ENCODE data around the gene ZEB2. TPM values are rescaled to one million over a fixed set of nuclear protein-coding genes. Genes with fewer than 3 reads are reported as not detected.

ZEB2 gene
- total RNA-seq, 2 donors from 2014 or later: 22.5 to 58.2 TPM

DNA sequence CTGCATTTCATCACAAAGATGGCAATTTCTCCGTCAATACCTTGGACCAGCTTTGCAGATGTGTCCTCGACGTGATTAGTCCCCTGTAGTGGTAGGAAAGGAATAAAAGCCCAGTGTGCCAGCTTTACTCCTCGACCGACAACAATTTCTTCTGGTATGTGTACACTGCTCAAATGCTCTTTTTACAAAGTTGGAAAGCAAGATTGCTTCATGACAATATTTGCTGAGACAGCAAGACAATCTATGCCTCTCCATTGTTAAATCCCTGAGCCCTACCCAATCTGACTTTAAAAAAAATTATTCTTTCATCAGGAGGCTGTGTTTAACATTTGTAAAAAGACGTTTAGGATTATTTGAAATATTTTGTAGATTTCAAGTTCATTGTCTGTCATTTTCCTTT, 27.6 kb upstream of the ZEB2 start:
- peaks cover 4% of the 10 kb centered on the region for H3K4me1 Mint-ChIP-seq (ENCODE audit: low read depth)
- DNase-seq (no peak), ATAC-seq (replicated peaks in 1 of 2) (no peak)

DNA sequence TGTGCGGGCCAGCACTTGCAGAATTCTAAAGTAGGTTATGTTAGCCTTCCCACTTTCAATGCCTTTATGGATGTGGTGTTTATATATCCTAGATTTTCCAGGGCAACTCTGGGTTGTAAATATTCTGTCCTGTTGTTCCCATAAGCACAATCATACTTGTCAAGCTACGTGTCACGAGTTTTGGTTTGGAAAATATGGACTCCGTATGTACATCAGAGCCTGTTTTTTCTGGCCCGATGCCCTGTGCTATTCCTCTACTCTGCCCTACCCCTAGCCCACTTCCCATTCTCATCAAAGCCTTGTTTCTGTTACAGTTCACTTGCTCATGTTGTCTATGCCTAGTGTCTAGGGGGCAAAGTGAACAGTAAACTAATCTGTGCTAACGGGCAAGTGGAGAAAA, 27.0 kb upstream of the ZEB2 start:
- no peaks in the 10 kb centered on the region for H3K9me3 Mint-ChIP-seq
- H3K27me3 Mint-ChIP-seq (ENCODE audit: low read depth): peaks cover 20% of the 10 kb centered on the region
- H3K4me1 Mint-ChIP-seq (ENCODE audit: low read depth): peaks cover 4% of the 10 kb centered on the region

More for the DNA sequence above, 27.6 kb upstream of the ZEB2 start:
- no peak overlapping the region for H3K4me3 Mint-ChIP-seq
- no peaks in the 10 kb centered on the region for H3K9me3 Mint-ChIP-seq
- peaks cover 20% of the 10 kb centered on the region for H3K27me3 Mint-ChIP-seq (ENCODE audit: low read depth)
- no peaks in the 10 kb centered on the region for H3K36me3 Mint-ChIP-seq (ENCODE audit: insufficient read depth in 2 of 2)
- no peak overlapping the region for H3K27ac Mint-ChIP-seq

GRCh38 chr2:144545787-144546186, 25.9 kb upstream of the ZEB2 start:
- peaks cover 4% of the 10 kb centered on the region for H3K4me1 Mint-ChIP-seq (ENCODE audit: low read depth)
- H3K27me3 Mint-ChIP-seq (ENCODE audit: low read depth): peaks cover 28% of the 10 kb centered on the region
- no peaks in the 10 kb centered on the region for H3K36me3 Mint-ChIP-seq (ENCODE audit: insufficient read depth in 2 of 2)
- no peaks in the 10 kb centered on the region for H3K9me3 Mint-ChIP-seq
- DNase-seq: no peak
- H3K27ac Mint-ChIP-seq: peak overlapping the region; percentile 28
- no peak for ATAC-seq (replicated peaks in 1 of 2)
- no peak overlapping the region for H3K4me3 Mint-ChIP-seq

More for the DNA sequence above, 27.0 kb upstream of the ZEB2 start:
- Mint-ChIP-seq H3K36me3 (ENCODE audit: insufficient read depth in 2 of 2) (no peaks in the 10 kb centered on the region), H3K4me3 (no peak overlapping the region), H3K27ac (no peak overlapping the region)
- DNase-seq (no peak), ATAC-seq (replicated peaks in 1 of 2) (no peak)

GRCh38 chr2:144544053-144544452, 24.1 kb upstream of the ZEB2 start:
- no peak for DNase-seq
- Mint-ChIP-seq H3K9me3 (no peaks in the 10 kb centered on the region), H3K27me3 (ENCODE audit: low read depth) (peaks cover 28% of the 10 kb centered on the region), H3K4me3 (no peak overlapping the region), H3K36me3 (ENCODE audit: insufficient read depth in 2 of 2) (no peaks in the 10 kb centered on the region), H3K4me1 (ENCODE audit: low read depth) (peaks cover 4% of the 10 kb centered on the region), H3K27ac (no peak overlapping the region)
- no peak for ATAC-seq (replicated peaks in 1 of 2)

GRCh38 chr2:144541396-144541795, 21.5 kb upstream of the ZEB2 start:
- H3K4me3 Mint-ChIP-seq: no peak overlapping the region
- no peak for ATAC-seq (replicated peaks in 1 of 2)
- H3K36me3 Mint-ChIP-seq (ENCODE audit: insufficient read depth in 2 of 2): no peaks in the 10 kb centered on the region
- no peak overlapping the region for H3K27ac Mint-ChIP-seq
- H3K4me1 Mint-ChIP-seq (ENCODE audit: low read depth): no peaks in the 10 kb centered on the region
- no peaks in the 10 kb centered on the region for H3K9me3 Mint-ChIP-seq
- no peak for DNase-seq
- H3K27me3 Mint-ChIP-seq (ENCODE audit: low read depth): peaks cover 21% of the 10 kb centered on the region

GRCh38 chr2:144539289-144539782, 19.4 kb upstream of the ZEB2 start:
- Mint-ChIP-seq H3K27me3 (ENCODE audit: low read depth) (peaks cover 22% of the 10 kb centered on the region), H3K36me3 (ENCODE audit: insufficient read depth in 2 of 2) (no peaks in the 10 kb centered on the region), H3K4me1 (ENCODE audit: low read depth) (no peaks in the 10 kb centered on the region), H3K9me3 (no peaks in the 10 kb centered on the region), H3K4me3 (no peak overlapping the region), H3K27ac (no peak overlapping the region)
- ATAC-seq (replicated peaks in 1 of 2) (no peak), DNase-seq (no peak)

- Mint-ChIP-seq H3K9me3 (no peaks in the 10 kb centered on the region), H3K36me3 (ENCODE audit: insufficient read depth in 2 of 2) (no peaks in the 10 kb centered on the region), H3K4me1 (ENCODE audit: low read depth) (no peaks in the 10 kb centered on the region), H3K4me3 (no peak overlapping the region), H3K27me3 (ENCODE audit: low read depth) (peaks cover 30% of the 10 kb centered on the region), H3K27ac (peak overlapping the region; percentile 89)
- no peak for DNase-seq
- ATAC-seq (replicated peaks in 1 of 2): peak; percentile 60 to 76
Measured at GRCh38 chr2:144535300-144535699, 15.4 kb upstream of the ZEB2 start.

DNA sequence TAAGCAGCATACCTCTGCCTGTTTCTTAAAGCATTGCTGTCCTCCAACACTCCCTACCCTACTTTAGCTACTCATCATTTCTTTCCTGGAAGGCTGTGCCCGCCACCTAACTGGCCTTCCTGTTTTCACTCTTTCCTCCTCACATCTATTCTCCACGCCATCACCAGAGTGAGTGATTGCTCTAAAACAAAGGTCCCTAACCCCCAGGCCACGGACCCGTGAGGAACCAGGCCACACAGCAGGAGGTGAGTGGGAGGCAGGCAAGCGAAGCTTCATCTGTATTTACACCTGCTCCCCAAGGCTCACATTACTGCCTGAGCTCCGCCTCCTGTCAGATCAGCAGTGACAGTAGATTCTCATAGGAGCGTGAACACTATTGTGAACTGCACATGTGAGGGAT, 13.3 kb upstream of the ZEB2 start:
- H3K4me3 Mint-ChIP-seq: no peak overlapping the region
- H3K27me3 Mint-ChIP-seq (ENCODE audit: low read depth): peaks cover 41% of the 10 kb centered on the region
- H3K36me3 Mint-ChIP-seq (ENCODE audit: insufficient read depth in 2 of 2): no peaks in the 10 kb centered on the region
- DNase-seq (no peak), ATAC-seq (replicated peaks in 1 of 2) (no peak)
- H3K9me3 Mint-ChIP-seq: no peaks in the 10 kb centered on the region
- H3K27ac Mint-ChIP-seq: no peak overlapping the region
- no peaks in the 10 kb centered on the region for H3K4me1 Mint-ChIP-seq (ENCODE audit: low read depth)

- ATAC-seq (replicated peaks in 1 of 2) (no peak), DNase-seq (no peak)
- Mint-ChIP-seq H3K9me3 (no peaks in the 10 kb centered on the region), H3K36me3 (ENCODE audit: insufficient read depth in 2 of 2) (no peaks in the 10 kb centered on the region), H3K27ac (no peak overlapping the region), H3K27me3 (ENCODE audit: low read depth) (peaks cover 58% of the 10 kb centered on the region), H3K4me1 (ENCODE audit: low read depth) (no peaks in the 10 kb centered on the region), H3K4me3 (no peak overlapping the region)
Measured at GRCh38 chr2:144530596-144530995, 10.7 kb upstream of the ZEB2 start.

- ATAC-seq (replicated peaks in 1 of 2) (no peak), DNase-seq (no peak)
- no peak overlapping the region for H3K27ac Mint-ChIP-seq
- no peaks in the 10 kb centered on the region for H3K36me3 Mint-ChIP-seq (ENCODE audit: insufficient read depth in 2 of 2)
- no peaks in the 10 kb centered on the region for H3K9me3 Mint-ChIP-seq
- no peak overlapping the region for H3K4me3 Mint-ChIP-seq
- H3K4me1 Mint-ChIP-seq (ENCODE audit: low read depth): no peaks in the 10 kb centered on the region
- peaks cover 63% of the 10 kb centered on the region for H3K27me3 Mint-ChIP-seq (ENCODE audit: low read depth)
Measured at GRCh38 chr2:144529841-144530240, 9.9 kb upstream of the ZEB2 start.

DNA sequence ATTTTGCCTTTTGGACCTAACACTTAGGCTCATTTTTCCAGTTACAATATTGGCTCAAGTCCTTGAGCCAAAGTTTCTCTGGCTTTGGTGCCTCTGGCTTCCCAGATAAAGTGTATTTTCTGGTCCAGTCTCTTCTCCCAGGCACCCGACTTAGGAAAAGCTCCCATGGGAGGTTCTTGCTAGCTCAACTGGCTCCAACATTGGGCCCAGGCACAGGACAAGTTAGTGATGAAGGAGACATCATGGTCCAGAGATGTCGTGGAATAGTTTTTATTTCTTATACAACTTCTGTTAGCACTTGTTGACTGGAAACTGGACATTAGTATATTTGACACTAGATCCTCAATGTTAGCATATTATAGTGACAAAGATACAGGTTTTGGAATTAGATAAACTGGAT, 8.2 kb upstream of the ZEB2 start:
- no peak overlapping the region for H3K4me3 Mint-ChIP-seq
- peaks cover 0 to 2% of the 10 kb centered on the region in 2 donors for H3K36me3 Mint-ChIP-seq (ENCODE audit: insufficient read depth in 2 of 2)
- DNase-seq (no peak), ATAC-seq (replicated peaks in 1 of 2) (no peak)
- H3K9me3 Mint-ChIP-seq: no peaks in the 10 kb centered on the region
- no peak overlapping the region for H3K27ac Mint-ChIP-seq
- peaks cover 7% of the 10 kb centered on the region for H3K4me1 Mint-ChIP-seq (ENCODE audit: low read depth)
- H3K27me3 Mint-ChIP-seq (ENCODE audit: low read depth): peaks cover 61% of the 10 kb centered on the region

DNA sequence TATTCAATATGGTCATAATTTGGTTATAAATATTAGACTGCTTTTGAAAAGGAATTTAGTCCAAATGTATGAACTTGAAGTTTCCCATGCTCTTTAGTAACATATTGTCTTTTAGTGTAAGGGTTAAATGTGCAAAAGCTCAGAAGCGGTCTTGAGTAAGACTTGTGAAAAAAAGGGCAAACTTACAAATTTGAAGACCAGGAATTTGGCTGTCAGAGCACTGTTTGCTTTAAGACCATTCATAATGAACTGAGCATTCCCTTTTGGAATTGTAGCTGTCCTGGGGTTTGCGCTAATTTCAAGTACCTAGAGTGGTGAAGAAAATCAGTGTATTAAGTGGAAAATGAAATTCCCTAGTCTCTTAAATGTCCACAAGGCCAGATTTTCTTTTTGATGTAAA, 6.9 kb upstream of the ZEB2 start:
- H3K4me3 Mint-ChIP-seq: no peak overlapping the region
- no peak overlapping the region for H3K27ac Mint-ChIP-seq
- ATAC-seq (replicated peaks in 1 of 2): no peak
- H3K9me3 Mint-ChIP-seq: no peaks in the 10 kb centered on the region
- peaks cover 72% of the 10 kb centered on the region for H3K27me3 Mint-ChIP-seq (ENCODE audit: low read depth)
- DNase-seq: no peak
- H3K36me3 Mint-ChIP-seq (ENCODE audit: insufficient read depth in 2 of 2): peaks cover 0 to 2% of the 10 kb centered on the region in 2 donors
- H3K4me1 Mint-ChIP-seq (ENCODE audit: low read depth): peaks cover 15% of the 10 kb centered on the region

- peaks cover 53% of the 10 kb centered on the region for H3K27me3 Mint-ChIP-seq (ENCODE audit: low read depth)
Measured at GRCh38 chr2:144524118-144525009, 4.4 kb upstream of the ZEB2 start.

More at GRCh38 chr2:144524118-144525009, 4.4 kb upstream of the ZEB2 start:
- Mint-ChIP-seq H3K27ac (peak overlapping the region; percentile 16), H3K4me3 (peak overlapping the region; percentile 87 to 91), H3K9me3 (no peaks in the 10 kb centered on the region), H3K36me3 (ENCODE audit: insufficient read depth in 2 of 2) (peaks cover 0 to 2% of the 10 kb centered on the region in 2 donors), H3K4me1 (ENCODE audit: low read depth) (peaks cover 15% of the 10 kb centered on the region)
- peak; percentile 54 to 67 for ATAC-seq (replicated peaks in 1 of 2)
- peak; percentile 45 to 59 for DNase-seq

Measured in activated T-cell treated with anti-CD3 and anti-CD28 coated beads, Interleukin-2, amount 50 U/mL, for 72 hours (primary cell).